K562 treated with DMSO at 1 percent for 48 hours (cell line): Measurements from ENCODE around the gene TRIM37. TPM values are rescaled to one million over a fixed set of nuclear protein-coding genes. Genes with fewer than 3 reads are reported as not detected.

Experiments
- total RNA-seq: library from RNA; unstranded; fragments of 300-600 nt; gene quantifications from 2 replicates; pipeline ENCODE4 v1.2.3, GENCODE V29; 2022; ENCODE audit warnings: low replicate concordance; ENCODE audit errors: extremely low read depth

TRIM37 gene, protein sequence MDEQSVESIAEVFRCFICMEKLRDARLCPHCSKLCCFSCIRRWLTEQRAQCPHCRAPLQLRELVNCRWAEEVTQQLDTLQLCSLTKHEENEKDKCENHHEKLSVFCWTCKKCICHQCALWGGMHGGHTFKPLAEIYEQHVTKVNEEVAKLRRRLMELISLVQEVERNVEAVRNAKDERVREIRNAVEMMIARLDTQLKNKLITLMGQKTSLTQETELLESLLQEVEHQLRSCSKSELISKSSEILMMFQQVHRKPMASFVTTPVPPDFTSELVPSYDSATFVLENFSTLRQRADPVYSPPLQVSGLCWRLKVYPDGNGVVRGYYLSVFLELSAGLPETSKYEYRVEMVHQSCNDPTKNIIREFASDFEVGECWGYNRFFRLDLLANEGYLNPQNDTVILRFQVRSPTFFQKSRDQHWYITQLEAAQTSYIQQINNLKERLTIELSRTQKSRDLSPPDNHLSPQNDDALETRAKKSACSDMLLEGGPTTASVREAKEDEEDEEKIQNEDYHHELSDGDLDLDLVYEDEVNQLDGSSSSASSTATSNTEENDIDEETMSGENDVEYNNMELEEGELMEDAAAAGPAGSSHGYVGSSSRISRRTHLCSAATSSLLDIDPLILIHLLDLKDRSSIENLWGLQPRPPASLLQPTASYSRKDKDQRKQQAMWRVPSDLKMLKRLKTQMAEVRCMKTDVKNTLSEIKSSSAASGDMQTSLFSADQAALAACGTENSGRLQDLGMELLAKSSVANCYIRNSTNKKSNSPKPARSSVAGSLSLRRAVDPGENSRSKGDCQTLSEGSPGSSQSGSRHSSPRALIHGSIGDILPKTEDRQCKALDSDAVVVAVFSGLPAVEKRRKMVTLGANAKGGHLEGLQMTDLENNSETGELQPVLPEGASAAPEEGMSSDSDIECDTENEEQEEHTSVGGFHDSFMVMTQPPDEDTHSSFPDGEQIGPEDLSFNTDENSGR
- total RNA-seq, result not detected in 2 replicates

DNA sequence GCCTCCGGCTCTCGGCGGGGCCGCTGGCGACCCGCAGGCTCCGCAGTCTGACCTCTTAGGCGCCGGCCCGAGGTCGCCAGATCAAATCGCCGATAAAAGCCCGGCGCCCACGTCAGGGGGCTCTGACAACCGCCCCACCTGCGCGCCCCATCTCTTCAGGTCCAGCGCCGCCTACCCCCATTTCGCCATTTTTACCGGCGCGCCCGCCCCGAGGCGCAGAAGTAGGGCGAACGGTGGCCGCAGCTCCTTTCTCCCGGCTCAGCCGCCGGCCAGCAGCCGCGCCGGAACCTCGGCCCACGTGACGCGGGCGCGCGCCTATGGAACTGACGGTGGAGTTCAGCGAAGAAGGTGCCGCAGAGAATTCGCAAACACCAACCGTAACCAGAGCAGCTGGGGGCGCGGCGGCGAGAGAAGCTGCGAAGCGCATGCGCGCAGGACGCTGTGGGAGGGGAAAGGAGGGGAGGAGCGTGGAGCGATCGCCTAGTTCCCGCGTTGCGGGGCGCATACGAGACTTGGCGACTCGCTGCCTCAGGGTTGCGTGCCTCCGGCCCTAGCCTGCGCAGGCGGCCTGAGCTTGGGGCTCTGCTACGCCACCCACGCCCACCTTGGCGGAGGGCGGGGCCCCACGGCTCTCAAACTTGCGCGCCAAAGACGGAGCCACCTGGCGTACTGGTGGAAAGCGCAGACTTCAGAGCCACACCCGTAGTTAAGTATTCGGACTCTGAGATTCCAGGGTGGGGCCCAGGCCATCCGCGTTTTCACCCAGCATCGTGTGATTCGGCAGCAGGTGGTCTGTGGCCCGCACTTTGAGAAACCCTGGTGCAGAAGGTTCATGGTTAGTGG, at the start of gene TRIM37:
TSS of gene TRIM37 (minus strand) at position 418 of the 843 bp plus-strand sequence. CDS start 419 bp downstream, outside the sequence.

GRCh38 chr17:59155439-59156177, 48.9 kb upstream of the TRIM37 start, which contains the start of gene PRR11:
TSS of gene PRR11 (plus strand) at chr17:59155746. CDS start at chr17:59169753, 14,007 bp downstream.

GRCh38 chr17:59154721-59155438, 48.2 kb upstream of the TRIM37 start, which contains the start of gene SKA2:
TSS of gene SKA2 (minus strand) at chr17:59155186. CDS start at chr17:59155163, 23 bp downstream.

Other genes starting within 250 kb of the TRIM37 start
- gene SKA2, start 48.3 kb upstream of the TRIM37 start, total RNA-seq, result not detected in 2 replicates
- not detected in 2 replicates for gene PRR11, start 48.9 kb upstream of the TRIM37 start, total RNA-seq
- not detected in 2 replicates for gene SMG8, start 103.2 kb upstream of the TRIM37 start, total RNA-seq
- not detected in 2 replicates for gene GDPD1, start 113.6 kb upstream of the TRIM37 start, total RNA-seq
- not detected in 2 replicates for gene YPEL2, start 224.8 kb upstream of the TRIM37 start, total RNA-seq